Esophagus muscularis mucosa (tissue), 4 donors: ENCODE measurements around the gene DPYSL3.

Experiments used
- EP300 ChIP-seq: sonication (generic); formaldehyde crosslinking; IDR thresholded peaks from one replicate; pipeline ENCODE4 v1.6.1; 2017; ENCODE audit warnings: antibody characterized with exemption
- POLR2A ChIP-seq: fragments of 450-650 bp; IDR thresholded peaks from one replicate; pipeline ENCODE4 v1.6.1; 2017; ENCODE audit warnings: antibody characterized with exemption, moderate library complexity, mild to moderate bottlenecking, low read depth
- POLR2AphosphoS5 ChIP-seq, 2 donors: sonication (generic); formaldehyde crosslinking; IDR thresholded peaks; one replicate each; pipeline ENCODE4 v1.6.1; 2017; ENCODE audit warnings: antibody characterized with exemption in 2 of 2
- TF ChIP-seq, protein P1 (sequence below), 3 experiments: fragments of 200-600 bp in 2 of 3; fragments of 450-650 bp in 1 of 3; sonication (generic) in 2 of 3; IDR thresholded peaks; one replicate each; pipeline ENCODE4 v1.5.1; 2017 to 2019; ENCODE audit warnings: antibody characterized with exemption in 3 of 3, mild to moderate bottlenecking in 2 of 3, moderate library complexity in 1 of 3

GRCh38 chr5:147507480-147508126 lies 2.3 kb downstream of the DPYSL3 start:
- TF ChIP-seq, protein P1, sequence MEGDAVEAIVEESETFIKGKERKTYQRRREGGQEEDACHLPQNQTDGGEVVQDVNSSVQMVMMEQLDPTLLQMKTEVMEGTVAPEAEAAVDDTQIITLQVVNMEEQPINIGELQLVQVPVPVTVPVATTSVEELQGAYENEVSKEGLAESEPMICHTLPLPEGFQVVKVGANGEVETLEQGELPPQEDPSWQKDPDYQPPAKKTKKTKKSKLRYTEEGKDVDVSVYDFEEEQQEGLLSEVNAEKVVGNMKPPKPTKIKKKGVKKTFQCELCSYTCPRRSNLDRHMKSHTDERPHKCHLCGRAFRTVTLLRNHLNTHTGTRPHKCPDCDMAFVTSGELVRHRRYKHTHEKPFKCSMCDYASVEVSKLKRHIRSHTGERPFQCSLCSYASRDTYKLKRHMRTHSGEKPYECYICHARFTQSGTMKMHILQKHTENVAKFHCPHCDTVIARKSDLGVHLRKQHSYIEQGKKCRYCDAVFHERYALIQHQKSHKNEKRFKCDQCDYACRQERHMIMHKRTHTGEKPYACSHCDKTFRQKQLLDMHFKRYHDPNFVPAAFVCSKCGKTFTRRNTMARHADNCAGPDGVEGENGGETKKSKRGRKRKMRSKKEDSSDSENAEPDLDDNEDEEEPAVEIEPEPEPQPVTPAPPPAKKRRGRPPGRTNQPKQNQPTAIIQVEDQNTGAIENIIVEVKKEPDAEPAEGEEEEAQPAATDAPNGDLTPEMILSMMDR (IDR thresholded peaks at IDR 0.05) = no peak
- TF ChIP-seq POLR2A (no peak), POLR2AphosphoS5 (IDR thresholded peaks at IDR 0.05) (peak; percentile 62 to 94), EP300 (peak; percentile 6)
